Kidney epithelial cell (primary cell): Measurements from ENCODE around the gene NINJ1. TPM values are rescaled to one million over a fixed set of nuclear protein-coding genes. Genes with fewer than 3 reads are reported as not detected.
A peak's percentile ranks its signal among the peaks of the same experiment; 100 is the strongest.

ENCODE experiments used
- DNase-seq: peaks from one replicate; pipeline ENCODE4 v3.0.0-alpha.2; 2010; ENCODE audit warnings: low read depth
- H3K27me3 ChIP-seq: 2 replicates; pipeline ENCODE4 v1.6.0; 2011; ENCODE audit warnings: low read length; ENCODE audit not compliant: control insufficient read depth, insufficient read depth
- H3K36me3 ChIP-seq: 2 replicates; pipeline ENCODE4 v1.5.1; 2011; ENCODE audit warnings: low read length; ENCODE audit not compliant: control insufficient read depth, insufficient read depth
- H3K4me3 ChIP-seq: 2 replicates; pipeline ENCODE4 v1.5.1; 2011; ENCODE audit warnings: low read depth, mild to moderate bottlenecking, control low read depth, low read length
- CTCF ChIP-seq: IDR thresholded peaks from 2 replicates; pipeline ENCODE4 v1.5.1; 2011; ENCODE audit warnings: mild to moderate bottlenecking, moderate library complexity, low read length, control low read depth, inconsistent platforms; ENCODE audit not compliant: insufficient read depth, poor library complexity, severe bottlenecking
- total RNA-seq: library from RNA; depleted of rRNA; stranded (reverse); fragments of >200 nt; gene quantifications from 2 replicates; pipeline ENCODE4 v1.2.3, GENCODE V29; 2015

The NINJ1 gene
- total RNA-seq, 1 donor from 2014 or later = 66.4 TPM

DNA sequence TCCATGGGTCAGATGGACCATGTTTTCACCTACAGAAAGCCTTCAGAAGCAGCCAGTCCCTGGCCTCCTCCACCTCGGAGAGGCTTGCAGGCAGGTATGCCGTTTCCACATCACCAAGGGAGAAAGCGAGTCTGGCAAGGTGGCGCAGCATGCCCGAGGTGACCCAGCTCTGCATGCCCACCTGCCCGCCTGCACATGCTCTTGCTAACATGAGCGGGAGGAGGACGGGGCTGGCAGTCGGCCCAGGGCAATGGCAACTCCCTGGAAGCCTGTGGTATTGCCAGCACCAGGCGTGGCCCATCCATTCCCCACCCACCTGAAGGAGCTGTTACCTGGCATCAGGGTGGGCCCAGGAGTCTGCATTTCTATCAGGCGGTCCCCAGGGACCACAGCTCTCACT is 3.3 kb upstream of the NINJ1 start:
- Histone ChIP-seq H3K4me3 (no peak overlapping the region), H3K36me3 (no peaks in the 10 kb centered on the region), H3K27me3 (no peaks in the 10 kb centered on the region)
- no peak for TF ChIP-seq CTCF
- no peak for DNase-seq

DNA sequence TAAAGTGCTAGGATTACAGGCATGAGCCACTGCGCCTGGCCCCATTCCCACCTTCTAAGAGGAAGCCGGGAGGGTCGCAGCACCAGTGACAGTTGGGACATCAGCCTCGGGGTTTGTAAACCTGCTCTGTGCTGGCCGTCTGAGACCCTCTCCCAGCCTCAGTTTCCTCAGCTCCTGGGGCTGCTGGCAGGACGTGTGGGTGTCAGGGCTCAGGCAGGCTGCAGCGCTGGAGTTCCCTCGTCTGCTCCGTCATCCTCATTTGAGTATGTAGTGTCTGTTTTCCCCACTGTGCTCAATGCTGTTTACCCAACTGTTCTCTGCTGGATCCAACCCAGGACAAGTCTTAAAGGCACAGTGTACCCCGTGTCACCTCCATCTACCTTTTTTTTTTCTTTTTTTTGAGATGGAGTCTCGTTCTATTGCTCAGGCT is 2.0 kb upstream of the NINJ1 start:
- Histone ChIP-seq H3K36me3 (no peaks in the 10 kb centered on the region), H3K27me3 (no peaks in the 10 kb centered on the region), H3K4me3 (no peak overlapping the region)
- no peak for DNase-seq
- TF ChIP-seq CTCF = no peak

DNA sequence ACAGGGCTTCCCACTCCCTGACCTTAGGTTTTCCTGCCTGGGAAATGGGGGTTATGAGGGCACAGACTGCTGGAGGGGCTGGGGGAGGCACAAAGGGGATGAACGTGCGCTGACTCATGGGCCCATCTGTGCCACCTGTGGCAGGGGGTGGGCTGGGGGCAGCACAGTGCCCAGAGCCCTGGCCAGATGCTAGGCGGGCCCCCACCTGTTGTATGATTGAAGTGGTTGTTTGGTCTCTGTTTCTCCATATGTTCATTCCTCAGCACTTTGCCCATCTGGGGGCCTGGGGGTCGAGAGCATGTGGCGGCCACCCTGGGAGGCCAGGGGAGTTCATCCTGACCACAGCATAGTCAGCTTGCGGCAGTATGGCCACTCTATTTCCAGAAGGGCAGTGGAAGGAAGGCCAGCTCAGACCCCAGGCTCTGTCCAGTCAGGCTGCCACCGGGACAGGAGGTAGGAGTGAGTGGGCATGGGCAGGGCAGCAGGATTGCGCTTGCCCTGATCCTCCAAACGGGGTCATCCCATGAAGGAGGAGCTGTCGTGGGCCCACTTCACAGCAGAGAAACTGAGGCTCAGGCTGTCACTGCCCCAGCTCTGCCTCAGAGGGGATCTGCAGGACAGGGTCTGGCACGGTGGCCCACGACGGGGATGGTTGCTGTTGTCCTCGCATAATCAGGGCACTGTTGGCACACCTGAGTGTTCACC is 841 bp upstream of the NINJ1 start:
- Histone ChIP-seq H3K4me3 (peak overlapping the region; percentile 78), H3K36me3 (no peaks in the 10 kb centered on the region), H3K27me3 (no peaks in the 10 kb centered on the region)
- TF ChIP-seq CTCF = no peak
- no peak for DNase-seq

- DNase-seq = no peak
- no peak for TF ChIP-seq CTCF
- peak overlapping the region; percentile 78 for H3K4me3 ChIP-seq
- no peaks in the 10 kb centered on the region for H3K27me3 ChIP-seq
- H3K36me3 ChIP-seq = no peaks in the 10 kb centered on the region
Observed at GRCh38 chr9:93133681-93134014, 403 bp downstream of the NINJ1 start.

DNA sequence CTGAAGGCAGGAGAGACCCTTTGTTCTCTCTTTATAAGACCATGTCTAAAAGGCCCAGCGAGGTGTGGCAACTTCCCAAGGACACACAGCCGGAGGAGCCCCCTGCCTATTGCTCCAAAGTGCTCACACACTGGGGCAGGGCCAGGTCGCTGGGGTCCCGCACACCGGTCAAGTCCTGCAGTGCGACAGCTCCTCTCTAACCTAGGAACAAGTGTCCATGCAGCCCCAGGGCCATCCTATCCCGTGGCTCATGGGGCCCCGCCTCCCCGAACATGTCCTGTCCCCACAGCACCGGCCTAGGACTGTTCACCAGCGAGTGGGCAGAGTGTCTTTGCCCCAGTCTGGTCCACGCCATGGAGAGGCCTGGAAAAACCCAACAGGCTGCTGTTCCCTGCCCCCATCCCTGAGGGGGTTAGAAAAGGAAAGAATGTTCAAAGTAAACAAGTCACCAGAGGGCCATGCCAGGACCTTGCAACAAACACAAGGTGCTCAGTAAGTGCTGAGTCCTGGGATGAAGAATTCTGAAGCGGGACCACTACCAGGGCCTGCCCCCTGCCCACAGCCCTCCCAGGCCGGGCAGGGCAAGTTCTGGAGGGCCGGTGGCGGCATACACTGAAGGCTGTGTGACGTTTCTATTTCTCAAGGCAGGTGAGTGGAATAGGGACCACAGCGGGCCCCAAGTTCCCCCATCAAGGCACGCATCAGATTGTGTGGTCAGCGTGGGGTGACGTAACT is 938 bp downstream of the NINJ1 start:
- H3K27me3 ChIP-seq = no peaks in the 10 kb centered on the region
- no peak for TF ChIP-seq CTCF
- DNase-seq = no peak

More for the DNA sequence above, 938 bp downstream of the NINJ1 start:
- Histone ChIP-seq H3K36me3 (no peaks in the 10 kb centered on the region), H3K4me3 (peak overlapping the region; percentile 78)
